Type B pancreatic cell (in vitro differentiated cells): Measurements from ENCODE around the gene FAM162A. TPM values are rescaled to one million over a fixed set of nuclear protein-coding genes. Genes with fewer than 3 reads are reported as not detected.
"Not testable (repeated sequence)": the region's sequence is repeated elsewhere in the genome, so short reads cannot be mapped to it uniquely, and the experiment has no call there.

Experiments used
- DNase-seq: peaks from one replicate; pipeline ENCODE4 v3.0.0; 2021; ENCODE audit warnings: mixed read lengths; ENCODE audit not compliant: unreplicated experiment; ENCODE audit errors: extremely low spot score
- H3K27ac Mint-ChIP-seq: 2 replicates; pipeline ENCODE4 v1.8.0; 2021; ENCODE audit warnings: mild to moderate bottlenecking, mixed read lengths
- H3K27me3 Mint-ChIP-seq: 2 replicates; pipeline ENCODE4 v1.8.0; 2021; ENCODE audit warnings: mixed read lengths
- H3K36me3 Mint-ChIP-seq: 2 replicates; pipeline ENCODE4 v1.8.0; 2021; ENCODE audit warnings: mixed read lengths
- H3K4me1 Mint-ChIP-seq: one replicate; pipeline ENCODE4 v1.8.0; 2021; ENCODE audit warnings: mixed read lengths; ENCODE audit not compliant: unreplicated experiment
- H3K4me3 Mint-ChIP-seq: 2 replicates; pipeline ENCODE4 v1.8.0; 2021; ENCODE audit warnings: mild to moderate bottlenecking, mixed read lengths
- H3K9me3 Mint-ChIP-seq: 2 replicates; pipeline ENCODE4 v1.8.0; 2021; ENCODE audit warnings: mixed read lengths
- CTCF ChIP-seq: fragments of 200-600 bp; sonication (generic); conservative IDR thresholded peaks from 2 replicates; pipeline ENCODE4 v1.5.0; 2021; ENCODE audit warnings: antibody characterized with exemption, mild to moderate bottlenecking
- total RNA-seq: library from RNA; stranded (reverse); gene quantifications from 2 replicates; pipeline ENCODE4 v1.2.1, GENCODE V29; 2021; ENCODE audit warnings: low replicate concordance

FAM162A gene
- total RNA-seq, 1 donor from 2014 or later = 68.8 TPM

DNA sequence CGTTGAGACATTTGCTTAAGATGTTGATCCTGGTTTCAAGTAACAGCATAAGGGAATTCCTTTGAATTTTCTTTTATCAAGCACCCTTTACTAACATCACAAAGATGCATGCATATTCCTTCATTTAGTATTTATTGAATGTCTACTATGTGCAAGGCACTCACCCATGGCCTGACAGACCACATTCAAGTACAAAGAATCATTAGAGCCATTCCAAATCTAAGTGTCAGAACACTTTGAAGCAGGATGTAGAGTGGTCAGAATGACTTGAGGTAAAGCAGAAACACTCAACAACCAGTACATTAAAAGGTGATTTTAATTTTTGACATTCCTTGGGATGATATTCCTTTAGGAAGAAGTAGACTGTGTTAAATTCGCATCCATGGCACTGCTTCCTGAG is 37.9 kb downstream of the FAM162A start:
- H3K9me3 Mint-ChIP-seq = no peaks in the 10 kb centered on the region
- H3K4me1 Mint-ChIP-seq = peaks cover 1% of the 10 kb centered on the region
- peaks cover 28% of the 10 kb centered on the region for H3K36me3 Mint-ChIP-seq
- no peak overlapping the region for H3K27ac Mint-ChIP-seq
- DNase-seq = no peak
- no peak for TF ChIP-seq CTCF
- H3K4me3 Mint-ChIP-seq = no peak overlapping the region
- no peaks in the 10 kb centered on the region for H3K27me3 Mint-ChIP-seq

GRCh38 chr3:122427857-122428471 is 44.0 kb downstream of the FAM162A start:
- Mint-ChIP-seq H3K27ac (peak overlapping the region; percentile 59), H3K36me3 (peaks cover 42% of the 10 kb centered on the region), H3K4me3 (no peak overlapping the region), H3K4me1 (no peaks in the 10 kb centered on the region), H3K27me3 (no peaks in the 10 kb centered on the region), H3K9me3 (no peaks in the 10 kb centered on the region)
- TF ChIP-seq CTCF = no peak
- no peak for DNase-seq

DNA sequence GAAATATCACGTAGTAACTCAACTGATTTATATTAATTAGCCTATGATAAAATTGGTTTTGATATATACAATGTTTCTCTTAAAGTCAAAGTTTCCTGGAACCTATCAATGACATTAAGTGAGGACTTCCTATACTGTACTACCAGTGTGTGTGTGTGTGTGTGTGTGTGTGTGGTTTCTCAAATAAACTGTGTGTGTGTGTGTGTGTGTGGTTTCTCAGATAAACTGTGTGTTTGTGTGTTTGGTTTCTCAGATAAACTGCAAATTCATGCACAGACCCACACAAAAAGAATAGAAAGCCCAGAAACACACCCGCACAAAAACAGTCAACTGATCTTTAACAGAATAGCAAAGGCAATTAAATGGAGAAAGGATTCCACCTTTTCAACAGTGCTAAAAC is 46.4 kb downstream of the FAM162A start:
- DNase-seq = no peak
- no peaks in the 10 kb centered on the region for H3K4me1 Mint-ChIP-seq
- H3K27me3 Mint-ChIP-seq = no peaks in the 10 kb centered on the region
- no peak for TF ChIP-seq CTCF
- peaks cover 51% of the 10 kb centered on the region for H3K36me3 Mint-ChIP-seq
- no peak overlapping the region for H3K4me3 Mint-ChIP-seq
- H3K27ac Mint-ChIP-seq = no peak overlapping the region
- no peaks in the 10 kb centered on the region for H3K9me3 Mint-ChIP-seq

GRCh38 chr3:122435950-122436349 is 52.0 kb downstream of the FAM162A start:
- Mint-ChIP-seq H3K9me3 (peaks cover 5% of the 10 kb centered on the region), H3K4me1 (no peaks in the 10 kb centered on the region), H3K4me3 (no peak overlapping the region), H3K27me3 (no peaks in the 10 kb centered on the region), H3K36me3 (peaks cover 59% of the 10 kb centered on the region), H3K27ac (no peak overlapping the region)
- TF ChIP-seq CTCF = no peak
- DNase-seq = no peak

- peaks cover 10% of the 10 kb centered on the region for H3K9me3 Mint-ChIP-seq
- DNase-seq = no peak
- no peak for TF ChIP-seq CTCF
- no peak overlapping the region for H3K4me3 Mint-ChIP-seq
- peaks cover 77% of the 10 kb centered on the region for H3K36me3 Mint-ChIP-seq
- H3K4me1 Mint-ChIP-seq = peaks cover 7% of the 10 kb centered on the region
- H3K27me3 Mint-ChIP-seq = no peaks in the 10 kb centered on the region
- H3K27ac Mint-ChIP-seq = peak overlapping the region; percentile 68
Measured at GRCh38 chr3:122443090-122443489, 59.1 kb downstream of the FAM162A start.

- DNase-seq, H3K4me1 Mint-ChIP-seq, H3K27me3 Mint-ChIP-seq: not testable (repeated sequence)
- H3K27ac Mint-ChIP-seq = peak overlapping the region; percentile 68
- peaks cover 10% of the 10 kb centered on the region for H3K9me3 Mint-ChIP-seq
- peak overlapping the region; percentile 34 for H3K4me3 Mint-ChIP-seq
- peaks cover 83% of the 10 kb centered on the region for H3K36me3 Mint-ChIP-seq
Measured at GRCh38 chr3:122443762-122444490, 59.9 kb downstream of the FAM162A start.

DNA sequence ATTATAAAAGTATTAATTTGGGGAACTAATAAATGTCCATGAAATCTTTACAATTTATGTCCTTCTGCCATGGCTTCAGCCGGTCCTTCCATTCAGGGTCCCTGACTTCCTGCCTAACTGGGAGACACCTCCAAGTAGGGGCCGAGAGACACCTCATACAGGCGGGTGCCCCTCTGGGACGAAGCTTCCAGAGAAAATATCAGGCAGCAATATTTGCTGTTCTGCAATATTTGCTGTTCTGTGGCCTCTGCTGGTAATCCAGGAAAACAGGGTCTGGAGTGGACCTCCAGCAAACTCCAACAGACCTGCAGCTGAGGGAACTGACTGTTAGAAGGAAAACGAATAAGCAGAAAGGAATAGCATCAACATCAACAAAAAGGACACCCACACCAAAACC is 60.5 kb downstream of the FAM162A start:
- Mint-ChIP-seq H3K27ac (peak overlapping the region; percentile 68), H3K36me3 (peaks cover 86% of the 10 kb centered on the region), H3K9me3 (peaks cover 10% of the 10 kb centered on the region)
- not testable (repeated sequence) for H3K4me3 Mint-ChIP-seq, H3K27me3 Mint-ChIP-seq, H3K4me1 Mint-ChIP-seq, DNase-seq

- peaks cover 65% of the 10 kb centered on the region for H3K36me3 Mint-ChIP-seq
- not testable (repeated sequence) for H3K4me1 Mint-ChIP-seq, H3K27me3 Mint-ChIP-seq, H3K4me3 Mint-ChIP-seq, H3K27ac Mint-ChIP-seq, DNase-seq
- H3K9me3 Mint-ChIP-seq = peaks cover 10% of the 10 kb centered on the region
Measured at GRCh38 chr3:122448218-122448617, 64.2 kb downstream of the FAM162A start.
